M059J (cell line): ENCODE results near the gene DCUN1D2. TPM values are rescaled to one million over a fixed set of nuclear protein-coding genes. Genes with fewer than 3 reads are reported as not detected.
A peak's percentile ranks its signal among the peaks of the same experiment; 100 is the strongest.
"Not testable (repeated sequence)": the region's sequence is repeated elsewhere in the genome, so short reads cannot be mapped to it uniquely, and the experiment has no call there.

Experiments
- DNase-seq: peaks from one replicate; pipeline ENCODE4 v3.0.0-alpha.2; 2012; ENCODE audit warnings: low read depth
- total RNA-seq: library from RNA; depleted of rRNA; stranded (reverse); fragments of >200 nt; shearing (Covaris generic); gene quantifications from 2 replicates; pipeline ENCODE4 v1.2.3, GENCODE V29; 2014

The DCUN1D2 gene
- total RNA-seq, 1 experiment from 2014 or later: 10.9 TPM

DNA sequence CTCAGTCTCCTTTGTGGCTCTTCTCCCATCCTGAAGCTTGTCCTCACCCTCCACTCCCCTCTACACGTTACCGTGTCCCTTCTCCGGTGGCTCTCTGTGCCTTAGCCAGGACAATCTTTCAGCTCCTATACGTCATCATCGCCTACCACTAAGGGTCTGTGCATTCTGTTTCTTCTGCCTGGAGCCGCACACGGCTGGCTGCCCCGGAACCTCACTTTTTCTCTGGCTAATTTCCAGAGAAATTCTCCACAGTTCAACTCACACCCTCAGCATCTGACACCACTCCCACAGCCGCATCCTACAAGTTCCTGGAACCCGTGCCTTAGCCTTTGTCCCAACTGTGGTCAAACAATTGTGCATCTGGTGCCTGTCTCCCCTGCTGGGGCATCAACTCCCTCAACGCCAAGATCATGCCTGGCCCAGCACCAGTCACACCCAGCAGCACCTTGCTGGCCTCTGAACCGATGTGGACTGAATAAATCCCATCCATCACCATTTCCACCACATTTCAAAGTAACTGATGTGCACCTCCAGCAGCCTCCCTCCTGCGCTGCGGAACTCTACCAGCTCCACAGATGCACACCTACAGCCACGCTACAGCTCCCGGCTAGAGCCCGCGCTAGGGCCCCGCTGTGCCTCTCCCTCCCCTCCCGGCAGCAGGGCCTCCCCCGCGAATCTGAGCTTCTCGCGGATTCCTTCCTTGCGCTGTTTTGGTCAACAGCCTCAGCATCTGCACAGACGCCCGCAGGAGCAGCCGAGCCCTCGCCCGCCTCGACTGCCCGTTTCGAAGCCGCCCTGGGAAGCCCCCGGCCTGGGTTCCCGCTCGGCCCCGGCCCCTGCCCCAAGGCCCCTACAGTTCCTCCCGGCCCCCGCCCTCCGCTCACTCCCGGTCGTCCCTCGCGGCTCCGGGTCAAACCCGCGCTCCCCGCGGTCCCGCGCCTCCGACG, 689 bp downstream of the DCUN1D2 start:
- peak; percentile 43 for DNase-seq

GRCh38 chr13:113489171-113489548, 1.4 kb downstream of the DCUN1D2 start:
- no peak for DNase-seq

DNA sequence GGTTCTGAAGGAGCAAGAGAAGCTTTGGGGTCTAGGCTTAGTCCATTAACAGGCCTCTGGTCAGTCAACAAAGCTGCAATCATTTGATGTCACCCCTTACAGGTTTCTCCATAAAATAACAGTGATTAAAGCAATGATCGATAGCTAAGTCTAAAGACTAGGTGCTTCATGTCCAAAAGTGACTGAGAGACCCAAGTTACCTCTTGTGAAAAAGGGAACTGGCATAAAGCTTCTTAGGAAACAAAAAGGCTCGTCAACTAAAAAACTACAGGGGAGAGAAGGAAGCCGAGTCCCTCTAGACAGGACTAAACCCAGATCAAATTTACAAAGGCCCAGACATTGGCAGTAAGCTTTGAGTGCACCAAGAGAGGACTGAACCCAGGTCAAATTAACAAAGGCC, 2.2 kb downstream of the DCUN1D2 start:
- no peak for DNase-seq

GRCh38 chr13:113486698-113487097, 3.8 kb downstream of the DCUN1D2 start:
- no peak for DNase-seq

- DNase-seq: no peak
These were observed 5.0 kb downstream of the DCUN1D2 start for GRCh38 chr13:113485545-113485944.

DNA sequence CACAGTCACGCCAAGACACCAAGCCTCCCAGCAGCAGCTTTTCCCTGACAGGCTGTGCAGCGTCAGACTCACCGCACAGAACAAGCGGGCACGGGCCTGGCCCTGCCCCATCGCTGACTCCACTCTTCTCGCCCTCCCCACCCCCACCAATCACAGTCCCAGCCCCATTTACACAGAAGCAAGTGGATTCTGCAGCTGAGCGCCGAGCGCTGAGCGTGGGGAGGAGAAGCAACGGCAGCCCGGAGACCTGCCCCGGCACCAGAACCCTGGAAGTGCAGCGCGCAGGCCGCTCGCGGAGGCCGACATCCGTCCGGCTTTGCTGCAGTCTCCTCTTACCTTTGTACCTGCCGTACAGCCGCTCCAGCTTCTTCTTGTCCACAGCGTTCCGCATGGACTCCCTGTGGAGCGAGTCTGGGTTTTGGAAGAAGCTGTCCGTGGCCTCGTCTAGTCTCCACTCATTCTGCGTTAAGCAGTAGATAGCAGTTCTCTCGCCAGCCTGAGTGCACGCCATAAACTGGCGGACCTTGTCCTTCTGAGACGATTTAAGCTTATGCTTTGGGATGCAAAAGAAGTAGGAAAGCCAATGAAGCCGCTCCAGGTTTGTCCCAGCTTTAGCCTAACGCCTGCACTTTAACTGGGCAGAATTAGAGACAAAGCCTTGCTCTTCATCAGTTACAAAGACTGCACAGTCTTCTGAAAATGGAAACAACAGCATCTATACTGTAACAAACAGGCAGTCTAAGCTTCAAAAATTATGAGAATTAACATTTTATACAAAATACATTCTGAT, 6.8 kb downstream of the DCUN1D2 start:
- no peak for DNase-seq

GRCh38 chr13:113483081-113483480, 7.4 kb downstream of the DCUN1D2 start:
- DNase-seq: no peak

DNA sequence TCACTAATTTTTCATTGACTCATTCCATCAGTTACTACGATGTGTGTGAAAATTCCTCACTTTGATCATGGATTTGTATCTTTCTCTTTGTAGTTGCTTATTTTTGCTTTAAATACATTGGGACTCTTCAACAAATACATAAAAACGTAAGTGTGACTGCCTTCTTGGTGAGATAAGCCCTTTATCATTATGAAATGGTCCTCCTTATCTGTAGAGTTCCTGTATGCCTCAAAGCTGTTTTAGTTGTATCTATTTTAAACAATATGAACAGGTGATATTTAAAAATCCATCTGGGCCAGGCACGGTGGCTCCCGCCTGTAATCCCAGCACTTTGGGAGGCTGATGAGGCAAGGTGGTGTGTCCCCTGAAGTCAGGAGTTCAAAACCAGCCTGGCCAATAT, 11.3 kb downstream of the DCUN1D2 start:
- DNase-seq: no peak

GRCh38 chr13:113477724-113478123, 12.8 kb downstream of the DCUN1D2 start:
- DNase-seq: no peak

DNA sequence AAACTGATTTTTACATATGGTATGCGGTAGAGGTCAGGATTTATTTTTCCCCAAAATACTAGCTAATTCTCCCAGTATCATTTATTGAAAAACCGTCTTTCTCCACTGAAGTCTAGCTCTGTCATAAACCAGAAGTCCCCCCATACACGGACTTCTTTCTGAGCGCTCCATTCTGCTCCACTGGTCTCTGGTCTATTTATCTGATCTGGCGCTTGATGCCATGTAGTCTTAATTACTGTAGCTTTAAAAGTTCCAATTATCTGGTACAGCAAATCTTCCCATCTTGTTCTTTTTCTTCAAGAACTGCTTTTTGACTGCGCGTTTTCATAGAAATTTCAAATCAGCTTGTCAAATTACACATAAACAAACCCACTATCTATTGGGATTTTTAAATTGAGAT, 13.7 kb downstream of the DCUN1D2 start:
- no peak for DNase-seq

GRCh38 chr13:113475911-113476310, 14.6 kb downstream of the DCUN1D2 start:
- DNase-seq: no peak

- no peak for DNase-seq
These were observed 15.2 kb downstream of the DCUN1D2 start for GRCh38 chr13:113475280-113475679.

- no peak for DNase-seq
These were observed 16.3 kb downstream of the DCUN1D2 start for GRCh38 chr13:113474179-113474578.

GRCh38 chr13:113472355-113473025, 18.0 kb downstream of the DCUN1D2 start:
- no peak for DNase-seq

DNA sequence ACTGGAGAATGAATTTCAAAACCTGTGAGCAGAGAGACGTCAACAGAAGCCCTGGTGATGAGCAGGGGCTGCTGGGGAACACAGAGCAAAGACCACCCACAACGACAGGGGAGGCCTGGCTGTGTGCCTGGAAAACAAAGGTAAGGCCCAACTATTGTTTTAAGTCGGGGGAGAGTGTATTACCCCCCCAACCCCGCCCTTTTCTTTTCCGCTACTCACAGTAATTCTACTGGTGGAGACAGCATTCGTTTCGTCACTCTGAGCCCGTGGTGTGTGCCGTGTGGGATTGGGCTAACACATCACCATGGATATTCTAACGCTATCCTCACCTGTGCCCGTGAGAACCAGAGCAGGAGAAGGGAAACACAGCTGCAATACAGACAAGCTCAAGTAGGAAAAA, 18.7 kb downstream of the DCUN1D2 start:
- no peak for DNase-seq

DNA sequence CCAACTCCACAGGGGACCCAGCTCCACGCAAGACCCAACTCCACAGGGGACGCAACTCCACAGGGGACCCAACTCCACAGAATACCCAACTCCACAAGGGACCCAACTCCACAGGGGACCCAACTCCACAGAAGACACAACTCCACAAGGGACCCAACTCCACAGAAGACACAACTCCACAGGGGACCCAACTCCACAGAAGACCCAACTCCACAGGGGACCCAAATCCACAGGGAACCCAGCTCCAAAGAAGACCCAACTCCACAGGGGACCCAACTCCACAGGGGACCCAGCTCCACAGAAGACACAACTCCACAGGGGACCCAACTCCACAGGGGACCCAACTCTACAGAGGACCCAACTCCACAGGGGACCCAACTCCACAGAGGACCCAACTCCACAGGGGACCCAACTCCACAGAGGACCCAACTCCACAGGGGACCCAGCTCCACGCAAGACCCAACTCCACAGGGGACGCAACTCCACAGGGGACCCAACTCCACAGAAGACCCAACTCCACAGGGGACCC, 19.8 kb downstream of the DCUN1D2 start:
- not testable (repeated sequence) for DNase-seq

DNA sequence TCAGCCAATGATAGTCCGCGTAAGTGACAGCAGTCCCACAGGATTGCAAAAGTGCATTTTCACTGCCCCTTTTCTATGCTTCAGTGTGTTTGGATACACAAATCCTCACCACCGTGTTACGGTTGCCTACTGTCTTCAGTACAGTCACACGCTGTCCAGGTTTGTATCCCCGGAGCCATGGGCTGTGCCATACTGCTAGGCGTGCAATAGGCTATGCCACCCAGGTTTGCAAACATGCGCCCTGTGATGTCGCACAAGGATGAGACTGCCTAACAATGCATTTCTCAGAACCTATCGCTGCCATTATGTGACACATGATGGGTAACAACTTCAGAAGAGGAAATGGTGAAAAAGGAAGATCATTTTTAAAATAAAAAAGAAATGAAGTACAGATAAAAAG, 20.4 kb downstream of the DCUN1D2 start:
- DNase-seq: no peak

DNA sequence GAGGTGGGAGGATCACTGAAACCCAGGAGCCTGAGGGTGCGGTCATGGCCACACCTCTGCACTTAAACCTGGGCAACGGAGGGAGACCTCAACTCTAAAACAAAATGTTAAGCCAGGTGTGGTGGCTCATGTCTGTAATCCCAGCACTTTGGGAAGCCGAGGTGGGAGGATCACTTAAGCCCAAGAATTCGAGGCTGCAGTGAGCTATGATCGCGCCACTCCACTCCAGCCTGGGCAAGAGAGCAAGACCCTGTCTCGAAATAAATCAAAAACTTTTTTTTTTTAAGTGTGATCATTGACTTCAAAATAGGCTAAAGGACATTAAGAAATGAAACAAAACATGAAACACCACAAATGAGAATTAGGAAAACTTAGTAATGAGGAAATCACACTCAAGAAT, 20.9 kb downstream of the DCUN1D2 start:
- DNase-seq: no peak

DNA sequence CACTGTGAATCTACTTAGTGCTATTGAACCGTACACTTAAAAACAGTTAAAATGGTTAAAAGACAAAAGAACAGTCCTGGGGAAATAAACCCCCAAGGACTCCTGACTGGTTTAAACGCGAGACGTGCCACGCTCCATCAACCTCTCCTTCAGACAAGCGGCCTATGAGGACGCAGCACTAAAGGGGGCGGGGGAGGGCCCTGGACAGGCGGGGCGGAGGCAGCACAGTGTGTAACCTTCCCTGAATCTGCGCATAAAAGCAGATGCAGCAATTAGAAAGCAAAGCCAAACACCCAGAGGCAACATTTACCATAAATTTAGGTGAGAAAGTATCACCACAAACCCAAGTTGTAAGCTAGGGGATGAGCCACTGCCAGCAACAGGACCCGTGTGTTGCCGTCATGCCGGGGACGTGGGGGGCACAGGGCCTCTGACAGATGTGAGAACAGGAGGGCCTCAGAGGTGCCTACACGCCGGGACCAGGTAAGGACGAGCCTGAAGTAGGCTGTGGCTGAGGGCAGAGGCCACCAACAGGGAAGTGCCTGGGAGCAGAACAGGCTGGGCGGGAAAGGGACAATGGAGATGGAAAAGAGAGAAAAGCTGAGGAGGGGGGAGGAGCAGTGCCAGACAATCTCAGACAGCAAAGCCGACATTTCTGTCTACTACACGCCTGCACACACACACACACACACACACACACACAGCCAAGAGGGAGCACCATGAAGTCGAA, 21.9 kb downstream of the DCUN1D2 start:
- no peak for DNase-seq

- no peak for DNase-seq
These were observed 22.5 kb downstream of the DCUN1D2 start for GRCh38 chr13:113468029-113468428.

GRCh38 chr13:113466383-113466782, 24.1 kb downstream of the DCUN1D2 start:
- DNase-seq: no peak
